Lower leg skin (tissue), 4 donors: ENCODE measurements around the gene FAM107A. TPM values are rescaled to one million over a fixed set of nuclear protein-coding genes. Genes with fewer than 3 reads are reported as not detected.
"Not testable (repeated sequence)": the region's sequence is repeated elsewhere in the genome, so short reads cannot be mapped to it uniquely, and the experiment has no call there.

Experiments
- DNase-seq, 2 donors: peaks; one replicate each; pipeline ENCODE4 v3.0.0-alpha.2; 2019; ENCODE audit warnings: low spot score in 2 of 2
- H3K4me3 ChIP-seq: fragments of 200-600 bp; sonication (generic); 2 replicates; pipeline ENCODE4 v1.5.1; 2017; ENCODE audit warnings: mild to moderate bottlenecking, low read depth; ENCODE audit not compliant: poor library complexity, severe bottlenecking
- POLR2A ChIP-seq, 2 donors: fragments of 450-650 bp; IDR thresholded peaks; one replicate each; pipeline ENCODE4 v1.6.1; 2016 to 2017; ENCODE audit warnings: antibody characterized with exemption in 2 of 2, mild to moderate bottlenecking in 1 of 2, moderate library complexity in 1 of 2
- WGBS, 2 donors: methylation state at CpG; one replicate each; pipeline ENCODE4 v1.1.5; 2018; 5-methylcytosine and 5-hydroxymethylcytosine counted together
- intact Hi-C: fragments of 100-400 bp; cut with DNase I; formaldehyde crosslinking; loops from one replicate; pipeline ENCODE4 v1.15.0; 2023; ENCODE audit warnings: low total_unique reads
- total RNA-seq, 4 donors: library from RNA; depleted of rRNA; stranded (reverse); fragments of >200 nt; gene quantifications; one replicate each; pipeline ENCODE4 v1.1.0, GENCODE V29; 2016
- TF ChIP-seq, protein P1 (sequence below), 3 donors: fragments of 450-650 bp; IDR thresholded peaks; one replicate each; pipeline ENCODE4 v1.5.1; 2016; ENCODE audit warnings: antibody characterized with exemption in 3 of 3, mild to moderate bottlenecking in 3 of 3, moderate library complexity in 2 of 3

FAM107A gene
- total RNA-seq, 4 donors from 2014 or later, result 9.2 to 52.5 (median 16.9) TPM

DNA sequence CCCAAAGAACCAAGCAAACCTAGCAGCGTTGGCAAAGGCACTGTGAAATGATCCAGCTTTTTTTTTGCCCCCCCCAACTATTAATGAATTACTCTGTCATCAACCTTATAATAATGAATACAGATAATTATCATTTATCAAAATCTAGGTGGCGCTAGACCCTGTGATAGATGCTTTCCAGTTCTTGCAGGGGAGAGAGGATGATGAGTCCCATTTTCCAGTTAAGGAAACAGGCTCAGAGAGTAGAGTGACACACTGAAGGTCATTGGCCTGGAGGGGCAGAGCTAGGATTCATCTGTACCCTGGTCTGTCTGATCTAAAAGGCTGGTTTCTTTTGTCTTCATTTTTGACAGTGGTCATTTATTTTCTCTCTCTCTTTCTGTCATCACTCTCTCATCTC lies 45.2 kb downstream of the FAM107A start:
- DNase-seq, result no peak
- 80 to 86% methylated on average over 2 of the region's 2 CpGs for WGBS, 2 donors
- H3K4me3 ChIP-seq, result no peak overlapping the region
- intact Hi-C loops, result loop anchor here (10.0 kb wide), 1 partner anchor 207 kb away; no protein-coding TSS in a partner anchor
- TF ChIP-seq, protein P1, sequence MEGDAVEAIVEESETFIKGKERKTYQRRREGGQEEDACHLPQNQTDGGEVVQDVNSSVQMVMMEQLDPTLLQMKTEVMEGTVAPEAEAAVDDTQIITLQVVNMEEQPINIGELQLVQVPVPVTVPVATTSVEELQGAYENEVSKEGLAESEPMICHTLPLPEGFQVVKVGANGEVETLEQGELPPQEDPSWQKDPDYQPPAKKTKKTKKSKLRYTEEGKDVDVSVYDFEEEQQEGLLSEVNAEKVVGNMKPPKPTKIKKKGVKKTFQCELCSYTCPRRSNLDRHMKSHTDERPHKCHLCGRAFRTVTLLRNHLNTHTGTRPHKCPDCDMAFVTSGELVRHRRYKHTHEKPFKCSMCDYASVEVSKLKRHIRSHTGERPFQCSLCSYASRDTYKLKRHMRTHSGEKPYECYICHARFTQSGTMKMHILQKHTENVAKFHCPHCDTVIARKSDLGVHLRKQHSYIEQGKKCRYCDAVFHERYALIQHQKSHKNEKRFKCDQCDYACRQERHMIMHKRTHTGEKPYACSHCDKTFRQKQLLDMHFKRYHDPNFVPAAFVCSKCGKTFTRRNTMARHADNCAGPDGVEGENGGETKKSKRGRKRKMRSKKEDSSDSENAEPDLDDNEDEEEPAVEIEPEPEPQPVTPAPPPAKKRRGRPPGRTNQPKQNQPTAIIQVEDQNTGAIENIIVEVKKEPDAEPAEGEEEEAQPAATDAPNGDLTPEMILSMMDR (IDR thresholded peaks at IDR 0.05), result no peak
- no peak for TF ChIP-seq POLR2A (IDR thresholded peaks at IDR 0.05)

DNA sequence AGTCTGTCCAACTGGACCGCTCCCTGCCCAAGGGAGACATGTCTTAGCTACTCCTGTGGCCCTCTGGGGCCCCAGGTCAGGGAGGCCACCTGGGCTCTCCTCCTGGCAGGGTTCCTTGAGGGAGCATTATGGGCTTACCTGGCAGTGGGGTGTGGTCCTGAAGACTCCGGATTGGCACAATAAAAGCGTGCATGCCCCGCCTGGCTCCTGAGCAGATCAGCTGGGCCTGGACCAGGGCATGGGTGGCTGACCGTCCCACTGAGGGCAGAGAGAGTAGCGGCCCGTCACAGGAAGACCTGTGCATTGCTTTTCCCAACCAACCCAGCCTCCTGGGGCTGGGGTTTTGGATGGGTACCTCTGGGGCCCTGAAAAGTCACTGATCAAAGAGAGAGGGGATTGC lies 45.6 kb downstream of the FAM107A start:
- TF ChIP-seq, protein P1 (IDR thresholded peaks at IDR 0.05), result no peak
- TF ChIP-seq POLR2A (IDR thresholded peaks at IDR 0.05), result no peak
- intact Hi-C loops, result loop anchor here (10.0 kb wide), 1 partner anchor 207 kb away; no protein-coding TSS in a partner anchor
- 73 to 88% methylated on average over 3 to 7 of the region's 7 CpGs for WGBS, 2 donors

DNA sequence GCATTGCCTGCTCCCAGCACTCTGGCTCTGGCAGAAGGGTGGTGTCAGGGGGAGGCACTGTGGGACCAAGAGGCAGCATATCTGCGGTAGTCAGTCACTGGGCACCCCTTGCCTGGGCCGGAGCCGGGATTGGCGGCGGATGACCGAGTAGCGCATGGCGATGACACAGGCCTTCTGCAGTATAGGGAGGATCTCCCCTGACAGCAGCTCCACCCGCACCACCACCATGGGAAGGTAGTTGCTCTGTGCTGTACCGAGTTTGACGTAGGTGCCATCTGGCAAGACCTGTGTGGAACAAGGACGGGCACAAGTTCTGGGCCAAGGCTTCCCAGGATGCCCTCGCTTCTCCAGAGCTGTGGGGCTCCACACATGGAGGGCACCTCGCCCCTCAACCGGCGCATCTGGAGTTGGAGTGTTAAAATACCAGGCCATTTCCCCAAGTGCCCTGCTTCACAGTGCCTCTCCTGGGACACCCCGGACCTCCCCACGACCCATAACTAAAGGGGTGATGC lies 46.8 kb downstream of the FAM107A start:
- 92% methylated on average over 17 to 18 of the region's 18 CpGs for WGBS, 2 donors
- intact Hi-C loops, result loop anchor here (10.0 kb wide), 1 partner anchor 206 kb away; no protein-coding TSS in a partner anchor
- peak in 1 of 2 donors; percentile 82 for DNase-seq
- TF ChIP-seq POLR2A (IDR thresholded peaks at IDR 0.05), result no peak
- TF ChIP-seq, protein P1 (IDR thresholded peaks at IDR 0.05), result no peak
- H3K4me3 ChIP-seq, result no peak overlapping the region

More for the DNA sequence above, 45.6 kb downstream of the FAM107A start:
- no peak overlapping the region for H3K4me3 ChIP-seq
- DNase-seq, result peak in 1 of 2 donors; percentile 58

DNA sequence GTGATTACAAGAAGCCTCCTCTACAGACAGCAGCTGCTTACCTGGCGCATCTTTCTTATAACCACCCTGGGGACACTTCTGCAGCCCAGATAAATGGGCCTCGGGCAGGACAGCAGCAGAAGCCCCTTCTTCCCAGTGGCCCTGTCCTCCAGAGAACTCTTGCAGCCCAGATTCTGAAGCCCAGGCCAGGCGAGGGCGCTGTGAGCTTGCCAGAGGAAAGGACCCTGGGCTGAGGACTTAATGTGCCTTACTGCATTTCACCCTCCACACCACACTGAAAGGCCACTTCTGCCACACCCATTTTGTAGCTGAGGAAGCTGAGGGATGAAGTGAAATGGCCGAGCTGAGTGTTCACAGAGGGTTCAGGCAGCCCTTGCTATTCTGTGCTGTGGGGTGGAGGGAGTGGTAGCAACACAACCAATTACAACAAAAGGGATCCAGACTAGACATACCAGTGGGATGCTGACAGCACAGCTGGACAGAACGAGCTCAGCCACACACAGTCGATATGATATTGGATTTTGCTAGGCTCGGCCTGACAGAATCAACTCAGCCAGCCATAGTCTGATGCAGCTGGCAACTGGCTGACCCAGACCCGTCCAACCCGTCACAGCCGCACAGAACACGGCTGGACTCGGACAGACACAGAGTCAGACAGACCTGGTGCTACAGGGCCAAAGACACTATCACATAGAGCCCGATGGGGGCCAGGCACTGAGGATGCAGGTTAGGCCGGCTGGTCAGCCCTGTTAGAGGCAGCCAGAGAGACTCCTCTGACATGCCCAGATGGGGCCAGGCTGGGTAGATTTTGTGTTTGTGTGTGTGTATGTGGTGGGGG lies 47.5 kb downstream of the FAM107A start:
- no peak overlapping the region for H3K4me3 ChIP-seq
- DNase-seq, result peak in 1 of 2 donors; percentile 84
- intact Hi-C loops, result loop anchor here (10.0 kb wide), 1 partner anchor 205 kb away; no protein-coding TSS in a partner anchor
- 82 to 88% methylated on average over 15 of the region's 15 CpGs for WGBS, 2 donors
- TF ChIP-seq POLR2A (IDR thresholded peaks at IDR 0.05), result no peak
- TF ChIP-seq, protein P1 (IDR thresholded peaks at IDR 0.05), result no peak

DNA sequence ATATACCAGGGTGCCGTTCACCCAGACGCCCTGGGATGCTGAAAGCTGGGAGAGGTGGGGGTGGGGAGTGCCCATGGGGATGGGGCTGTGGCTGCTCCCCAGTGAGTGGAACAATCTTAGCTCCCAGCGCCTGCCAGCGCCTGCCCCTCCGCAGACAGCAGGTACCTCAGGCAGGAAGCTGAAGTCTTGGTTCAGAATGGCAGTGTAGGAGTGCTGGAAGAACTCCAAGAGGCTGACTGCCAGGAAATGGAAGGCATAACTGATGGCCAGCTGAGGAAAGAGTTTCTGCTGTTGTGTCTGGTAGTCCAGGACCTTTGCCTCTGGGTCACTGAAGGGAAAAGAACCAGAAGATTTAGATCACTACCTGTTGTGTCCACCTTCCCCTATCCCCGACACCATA lies 48.6 kb downstream of the FAM107A start:
- no peak overlapping the region for H3K4me3 ChIP-seq
- DNase-seq, result peak in 1 of 2 donors; percentile 85
- intact Hi-C loops, result no loop called here
- 55 to 56% methylated on average over 4 to 6 of the region's 6 CpGs for WGBS, 2 donors
- no peak for TF ChIP-seq POLR2A (IDR thresholded peaks at IDR 0.05)
- TF ChIP-seq, protein P1 (IDR thresholded peaks at IDR 0.05), result no peak

DNA sequence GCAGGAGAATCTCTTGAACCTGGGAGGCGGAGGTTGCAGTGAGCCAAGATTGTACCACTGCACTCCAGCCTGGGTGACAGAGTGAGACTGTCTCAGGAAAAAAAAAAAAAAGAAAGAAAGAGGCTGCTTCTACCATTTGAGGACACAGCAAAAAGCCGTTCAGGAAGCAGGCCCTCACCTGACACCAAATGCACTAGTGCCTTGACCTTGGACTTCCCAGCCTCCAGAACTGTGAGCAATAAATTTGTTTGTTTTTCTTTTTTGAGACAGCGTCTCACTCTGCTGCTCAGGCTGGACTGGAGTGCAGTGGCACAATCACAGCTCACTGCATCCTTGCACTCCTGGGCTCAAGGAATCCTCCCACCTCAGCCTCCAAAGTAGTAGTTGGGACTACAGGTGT lies 49.8 kb downstream of the FAM107A start:
- intact Hi-C loops, H3K4me3 ChIP-seq, DNase-seq: not testable (repeated sequence)
- WGBS, 2 donors, result 85 to 95% methylated on average over 3 of the region's 3 CpGs
